ENCODE data around the gene ATF7IP2.

GRCh38 chr16:10466861-10467260 is 81.0 kb downstream of the ATF7IP2 start:
- TF ChIP-seq, protein P1, sequence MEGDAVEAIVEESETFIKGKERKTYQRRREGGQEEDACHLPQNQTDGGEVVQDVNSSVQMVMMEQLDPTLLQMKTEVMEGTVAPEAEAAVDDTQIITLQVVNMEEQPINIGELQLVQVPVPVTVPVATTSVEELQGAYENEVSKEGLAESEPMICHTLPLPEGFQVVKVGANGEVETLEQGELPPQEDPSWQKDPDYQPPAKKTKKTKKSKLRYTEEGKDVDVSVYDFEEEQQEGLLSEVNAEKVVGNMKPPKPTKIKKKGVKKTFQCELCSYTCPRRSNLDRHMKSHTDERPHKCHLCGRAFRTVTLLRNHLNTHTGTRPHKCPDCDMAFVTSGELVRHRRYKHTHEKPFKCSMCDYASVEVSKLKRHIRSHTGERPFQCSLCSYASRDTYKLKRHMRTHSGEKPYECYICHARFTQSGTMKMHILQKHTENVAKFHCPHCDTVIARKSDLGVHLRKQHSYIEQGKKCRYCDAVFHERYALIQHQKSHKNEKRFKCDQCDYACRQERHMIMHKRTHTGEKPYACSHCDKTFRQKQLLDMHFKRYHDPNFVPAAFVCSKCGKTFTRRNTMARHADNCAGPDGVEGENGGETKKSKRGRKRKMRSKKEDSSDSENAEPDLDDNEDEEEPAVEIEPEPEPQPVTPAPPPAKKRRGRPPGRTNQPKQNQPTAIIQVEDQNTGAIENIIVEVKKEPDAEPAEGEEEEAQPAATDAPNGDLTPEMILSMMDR (IDR thresholded peaks at IDR 0.05): no peak
- TF ChIP-seq POLR2AphosphoS5 (IDR thresholded peaks at IDR 0.05) (no peak), POLR2A (IDR thresholded peaks at IDR 0.05) (no peak)

All from breast epithelium (tissue), 3 donors.